Stimulated activated CD4-positive, alpha-beta T cell treated with anti-CD3 and anti-CD28 coated beads, Interleukin-2, amount 100 ng/mL, for 24 hours (primary cell): ENCODE measurements around the gene SNRPA.
"Not testable (repeated sequence)": the region's sequence is repeated elsewhere in the genome, so short reads cannot be mapped to it uniquely, and the experiment has no call there.

Experiments used
- DNase-seq, 2 donors: peaks; one replicate each; pipeline ENCODE4 v3.0.0-alpha.2; 2020

SNRPA gene

GRCh38 chr19:40721936-40722661 is 28.9 kb upstream of the SNRPA start:
- DNase-seq = no peak

DNA sequence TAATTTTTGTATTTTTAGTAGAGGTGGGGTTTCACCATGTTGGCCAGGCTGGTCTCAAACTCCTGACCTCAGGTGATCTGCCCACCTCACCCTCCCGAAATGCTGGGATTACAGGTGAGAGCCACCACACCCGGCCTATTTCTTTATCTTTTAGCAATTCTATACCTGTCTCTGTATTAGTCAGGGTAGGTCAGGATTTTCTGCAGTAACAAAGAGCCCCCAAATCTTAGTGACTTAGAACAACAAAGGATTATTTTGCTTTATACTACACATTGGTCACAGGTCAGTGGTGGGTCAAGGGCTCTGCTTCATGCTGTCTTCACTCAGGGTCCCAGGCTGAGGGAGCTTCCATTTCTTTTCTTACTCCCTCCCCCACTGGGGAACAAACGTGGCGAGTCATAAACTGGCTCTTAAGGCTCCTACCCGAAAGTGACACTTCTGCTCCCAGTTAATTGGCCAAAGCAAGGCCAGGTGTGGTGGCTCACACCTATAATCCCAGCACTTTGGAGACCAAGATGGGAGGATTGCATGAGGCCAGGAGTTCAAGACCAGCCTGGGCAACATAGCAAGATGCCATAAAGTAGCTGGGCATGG is 27.2 kb upstream of the SNRPA start:
- DNase-seq = no peak

- no peak for DNase-seq
Measured at GRCh38 chr19:40724315-40724714, 26.7 kb upstream of the SNRPA start.

DNA sequence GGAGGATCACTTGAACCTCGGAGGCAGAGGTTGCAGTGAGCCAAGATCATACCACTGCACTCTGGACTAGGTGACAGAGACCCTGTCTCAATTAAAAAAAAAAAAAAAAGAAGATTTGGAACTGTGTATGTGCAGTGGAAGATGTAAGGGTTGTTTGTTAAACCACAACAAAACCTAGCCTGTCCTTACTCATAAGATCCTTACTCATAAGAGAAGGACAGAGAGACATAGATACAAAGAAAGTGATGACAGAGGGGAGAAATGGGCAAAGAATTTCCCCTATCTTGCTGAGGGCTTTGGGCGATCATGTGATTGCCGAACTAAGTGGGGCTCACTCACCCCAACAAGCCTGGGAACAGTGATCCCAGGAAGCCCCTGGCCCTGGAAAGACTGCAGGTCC is 26.1 kb upstream of the SNRPA start:
- no peak for DNase-seq

DNA sequence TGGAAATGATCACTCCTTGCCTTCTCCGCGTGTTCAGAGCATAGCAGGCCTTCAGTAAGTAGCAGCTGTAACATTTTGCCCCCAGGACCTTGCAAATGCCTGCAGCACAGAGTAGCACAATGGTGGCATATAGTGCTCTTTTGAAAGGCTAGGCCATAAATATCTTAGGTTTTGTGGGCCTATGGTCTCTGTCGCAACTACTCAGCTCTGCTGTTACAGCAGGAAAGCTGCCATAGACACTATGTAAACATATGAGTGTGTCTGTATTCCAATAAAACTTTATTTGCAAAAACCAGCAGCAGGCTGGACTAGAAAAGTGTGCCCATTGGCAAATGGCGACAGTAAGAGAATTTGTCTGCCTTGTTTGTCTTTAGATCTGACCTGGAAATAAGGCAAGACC is 24.7 kb upstream of the SNRPA start:
- no peak for DNase-seq

DNA sequence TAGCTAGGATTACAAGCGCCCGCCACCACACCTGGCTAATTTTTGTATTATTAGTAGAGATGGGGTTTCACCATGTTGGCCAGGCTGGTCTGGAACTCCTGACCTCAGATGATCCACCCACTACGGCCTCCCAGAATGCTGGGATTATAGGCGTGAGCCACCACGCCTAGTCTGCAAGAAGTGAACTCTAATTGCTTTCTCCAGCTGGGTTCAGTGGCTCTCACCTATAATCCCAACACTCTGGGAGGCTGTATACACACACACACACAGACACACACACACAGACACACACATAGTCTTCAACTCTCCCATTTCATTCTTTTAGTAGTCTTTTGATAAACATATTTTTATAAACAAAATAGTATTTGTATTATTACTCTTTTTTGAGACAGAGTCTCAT is 20.9 kb upstream of the SNRPA start:
- DNase-seq = not testable (repeated sequence)

- DNase-seq = not testable (repeated sequence)
Measured at GRCh38 chr19:40732304-40732703, 18.7 kb upstream of the SNRPA start.

GRCh38 chr19:40733149-40733548 is 17.9 kb upstream of the SNRPA start:
- DNase-seq = no peak

DNA sequence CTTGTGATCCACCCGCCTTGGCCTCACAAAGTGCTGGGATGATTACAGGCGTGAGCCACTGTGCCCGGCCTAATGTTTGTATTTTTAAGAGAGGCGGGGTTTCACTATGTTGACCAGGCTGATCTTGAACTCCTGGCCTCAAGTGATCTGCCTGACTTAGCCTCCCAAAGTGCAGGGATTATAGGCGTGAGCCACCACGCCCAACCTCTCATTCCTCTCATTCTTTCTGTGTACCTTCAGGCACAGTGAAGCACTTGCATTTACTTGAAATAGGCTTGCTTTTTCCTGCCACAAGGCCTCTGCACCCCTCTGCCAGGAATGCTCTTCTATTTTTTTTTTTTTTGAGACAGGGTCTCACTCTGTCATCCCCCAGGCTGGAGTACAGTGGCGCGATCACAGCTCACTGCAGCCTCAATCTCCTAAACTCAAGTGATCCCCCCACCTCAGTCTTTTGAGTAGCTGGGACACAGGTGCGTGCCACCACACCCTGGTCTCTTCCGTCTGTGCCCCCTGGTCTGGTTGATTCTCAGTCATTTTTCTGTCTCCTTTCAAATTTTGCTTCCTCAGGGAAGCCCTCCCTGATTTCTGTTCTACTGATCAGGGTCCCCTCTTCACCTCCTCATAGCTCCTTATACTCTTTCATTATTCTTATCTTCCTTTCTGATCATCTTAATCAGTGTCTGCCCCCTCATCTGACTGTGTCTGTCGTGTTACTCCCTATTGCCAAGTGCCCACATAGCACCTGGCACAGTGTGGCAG is 15.8 kb upstream of the SNRPA start:
- no peak for DNase-seq

DNA sequence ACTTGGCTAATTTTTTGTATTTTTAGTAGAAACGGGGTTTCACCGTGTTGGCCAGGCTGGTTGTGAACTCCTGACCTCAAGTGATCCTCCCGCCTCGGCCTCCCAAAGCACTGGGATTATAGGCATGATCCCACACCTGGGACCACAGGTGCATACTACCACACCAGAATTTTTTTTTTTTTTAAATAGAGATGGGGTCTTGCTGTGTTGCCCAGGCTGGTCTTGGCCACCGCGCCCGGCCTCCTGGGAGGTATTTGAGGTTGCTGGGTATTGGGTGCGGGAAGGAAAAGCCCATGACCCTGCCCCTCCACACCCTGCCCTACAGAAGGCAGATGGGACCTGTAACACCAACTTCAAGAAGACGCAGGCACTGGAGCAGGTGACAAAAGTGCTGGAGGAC is 14.3 kb upstream of the SNRPA start:
- DNase-seq = no peak

- DNase-seq = no peak
Measured at GRCh38 chr19:40737102-40737644, 13.8 kb upstream of the SNRPA start.

- DNase-seq = no peak
Measured at GRCh38 chr19:40739030-40739839, 11.8 kb upstream of the SNRPA start.

DNA sequence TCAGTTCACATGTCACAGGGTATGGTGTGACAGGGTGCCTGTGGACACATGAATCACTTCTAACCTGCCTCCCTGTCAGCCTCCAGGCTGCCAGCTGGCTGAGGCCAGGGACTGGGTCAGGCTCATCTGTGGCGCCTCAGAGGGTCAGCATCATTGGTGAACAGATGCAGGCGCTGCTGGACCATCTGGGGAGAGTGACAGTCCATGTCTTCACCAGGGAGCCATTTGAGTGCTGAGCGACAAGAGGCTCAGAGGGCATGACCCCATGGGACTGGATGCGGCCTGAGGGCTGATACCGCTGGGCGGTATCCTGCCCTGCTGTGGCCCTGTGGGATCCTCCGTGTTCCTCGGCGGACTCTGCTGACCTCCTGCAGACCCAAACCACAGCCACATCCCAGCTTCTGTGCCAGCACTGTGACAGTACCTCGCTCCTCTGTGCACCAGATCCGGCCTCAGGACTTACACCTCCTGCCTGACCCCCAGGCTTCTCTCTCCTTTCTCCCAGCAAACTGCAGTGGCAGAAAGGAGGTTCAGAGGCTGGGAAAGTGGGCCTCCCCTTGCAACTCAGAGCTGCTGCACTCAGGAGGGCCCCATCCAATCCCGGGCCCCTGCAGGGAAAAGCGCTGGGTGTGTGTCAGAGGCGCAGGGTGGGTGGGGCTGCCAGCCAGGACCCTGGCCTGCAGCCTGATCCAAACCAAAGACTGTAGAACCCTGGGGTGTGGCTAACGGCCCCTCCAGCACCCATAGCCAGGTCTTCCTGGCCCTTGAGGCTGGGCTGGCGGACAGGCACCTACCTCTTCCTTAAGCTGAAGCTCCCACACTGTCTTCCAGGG is 10.9 kb upstream of the SNRPA start:
- DNase-seq = no peak

DNA sequence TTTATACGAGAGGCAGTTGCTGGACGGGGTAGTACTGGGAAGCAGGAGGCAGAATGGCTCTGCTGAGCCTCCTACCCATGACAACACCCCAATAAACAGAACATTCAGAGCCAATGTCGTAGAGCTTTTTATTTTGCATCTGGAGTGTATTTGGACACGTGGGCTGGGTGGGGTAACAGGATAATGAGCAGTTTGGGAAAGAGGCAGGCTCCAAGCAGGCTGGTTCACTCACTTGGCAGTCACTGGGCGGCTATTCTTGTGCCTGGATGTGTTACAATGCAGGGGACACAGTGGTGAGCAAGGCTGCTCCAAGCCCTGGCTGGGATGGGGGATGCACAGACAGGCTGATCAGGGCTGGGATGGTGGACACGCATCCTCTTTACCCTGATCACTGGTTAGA is 10.3 kb upstream of the SNRPA start:
- no peak for DNase-seq

DNA sequence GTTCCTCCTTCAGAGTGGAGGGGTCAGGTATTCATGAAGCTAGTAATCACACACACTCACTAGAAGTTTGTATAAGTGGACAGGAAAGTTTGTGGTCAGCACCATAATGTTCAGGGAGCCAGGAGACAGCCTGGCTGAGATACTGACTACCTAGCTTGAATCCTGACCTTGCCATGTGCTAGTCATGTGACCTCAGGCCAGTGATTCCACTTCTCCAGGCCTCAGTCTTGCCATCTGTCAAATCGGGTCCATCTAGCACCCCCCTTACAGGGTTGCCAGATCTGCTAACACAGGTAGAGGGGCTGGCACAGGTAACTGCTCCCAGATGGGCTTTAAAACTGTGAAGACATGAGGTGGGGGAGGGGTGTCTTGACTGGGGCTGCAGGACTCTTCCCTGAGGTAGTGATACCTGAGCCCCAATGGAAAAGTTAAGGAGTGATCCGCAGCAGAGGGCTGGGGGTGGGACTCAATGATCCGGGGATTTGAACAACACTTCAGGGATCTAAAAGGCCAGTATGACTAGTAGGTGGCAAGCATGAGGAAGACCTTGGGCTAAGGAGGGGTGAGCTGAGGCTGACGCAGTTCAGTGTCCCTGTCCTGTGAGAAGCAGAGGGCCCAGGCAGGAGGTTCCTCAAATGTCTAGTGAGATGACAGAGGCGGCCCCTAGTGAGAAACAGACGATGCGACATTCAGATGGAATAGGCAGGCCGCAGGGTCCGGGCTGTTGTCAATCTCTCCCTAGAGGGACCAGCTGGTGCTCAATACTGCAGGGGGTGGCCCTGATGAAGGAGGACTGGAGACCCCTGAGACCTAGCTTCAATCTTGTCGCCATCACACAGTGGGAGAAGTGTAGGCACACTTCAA is 9.2 kb upstream of the SNRPA start:
- DNase-seq = no peak

GRCh38 chr19:40742477-40742876 is 8.5 kb upstream of the SNRPA start:
- no peak for DNase-seq

GRCh38 chr19:40742886-40743285 is 8.1 kb upstream of the SNRPA start:
- DNase-seq = no peak

DNA sequence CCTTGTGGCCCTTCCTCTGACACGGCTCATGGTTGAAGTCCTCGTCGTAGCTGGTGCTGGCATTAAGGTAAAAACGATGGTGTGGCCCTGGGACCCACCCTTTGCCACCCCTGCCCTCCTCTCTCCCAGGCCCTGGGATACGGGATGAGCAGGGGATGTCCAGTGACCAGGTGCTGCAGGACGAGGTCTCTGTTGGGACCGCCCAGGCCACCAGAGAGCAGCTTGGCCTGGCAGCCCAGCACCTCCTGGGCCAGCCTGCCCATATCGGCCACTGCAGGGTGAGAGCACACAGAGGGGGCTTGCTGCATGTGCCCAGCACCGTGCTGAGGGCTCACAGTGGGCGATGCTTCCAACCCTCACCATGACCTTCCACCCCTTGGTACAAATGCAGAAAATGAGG is 7.1 kb upstream of the SNRPA start:
- DNase-seq = no peak

DNA sequence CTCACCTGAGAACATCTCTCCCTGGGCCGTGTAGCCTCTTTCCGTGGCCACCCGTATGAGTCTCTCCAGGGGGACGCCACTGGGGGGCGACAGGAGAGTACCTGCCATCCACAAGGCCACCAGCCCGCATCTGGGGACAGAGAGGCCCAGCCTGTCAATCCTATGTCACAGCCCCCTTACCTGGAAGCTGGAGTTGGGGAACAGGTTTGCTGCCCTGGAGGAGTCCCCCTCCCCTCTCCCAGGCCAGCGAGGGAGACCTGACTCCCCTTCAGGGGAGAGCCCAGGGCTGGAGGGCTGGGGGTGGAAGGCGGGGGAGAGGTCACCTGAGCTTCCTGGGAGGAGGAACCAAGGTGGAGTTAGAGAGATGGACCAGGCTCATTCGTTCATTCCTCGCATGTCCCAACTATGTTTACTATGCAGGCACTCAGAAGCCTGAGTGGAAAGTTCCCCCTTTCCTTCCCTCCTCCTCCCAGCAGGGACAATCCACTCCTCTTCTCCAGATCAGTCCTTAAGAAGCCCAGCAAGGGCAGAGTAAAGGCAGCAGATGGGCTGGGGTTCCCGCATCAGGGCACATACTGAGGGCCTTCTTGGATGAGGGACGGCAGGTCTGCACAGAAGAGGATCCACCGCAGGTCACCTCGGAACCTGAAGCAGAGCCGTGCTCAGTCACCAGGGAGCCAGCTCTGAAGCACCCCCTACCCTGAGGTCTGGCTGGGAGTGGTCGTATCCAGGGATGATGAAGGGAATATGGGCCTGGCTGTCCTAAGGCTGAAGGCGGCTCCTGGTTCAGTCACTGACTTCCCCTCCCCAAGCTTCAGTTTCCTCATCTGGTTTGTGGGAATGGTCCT is 6.2 kb upstream of the SNRPA start:
- peak in 1 of 2 donors; percentile 34 for DNase-seq

- DNase-seq = no peak
Measured at GRCh38 chr19:40745402-40745780, 5.6 kb upstream of the SNRPA start.
